HG02943 (cell line): ENCODE measurements around the gene MIA.
"Not testable (repeated sequence)": the region's sequence is repeated elsewhere in the genome, so short reads cannot be mapped to it uniquely, and the experiment has no call there.

Experiments used
- ATAC-seq: cut with Tn5 transposase; IDR thresholded peaks from one replicate; pipeline ENCODE4 v1.9.1; 2021; ENCODE audit warnings: mild to moderate bottlenecking, low read depth, moderate library complexity; ENCODE audit not compliant: unreplicated experiment

MIA gene

GRCh38 chr19:40750058-40750873, 25.1 kb upstream of the MIA start, which contains the start of gene ACTMAP:
ACTMAP (minus strand) TSS chr19:40750477; CDS start chr19:40749803, 674 bp downstream.
- ATAC-seq = peak; percentile 92

- ATAC-seq = peak; percentile 49
Observed at GRCh38 chr19:40750874-40751537, 24.3 kb upstream of the MIA start, which contains the start of gene SNRPA. SNRPA (plus strand) TSS chr19:40751203; CDS start chr19:40751409, 206 bp downstream.

- ATAC-seq = no peak
Observed at GRCh38 chr19:40752257-40752781, 23.0 kb upstream of the MIA start.

- ATAC-seq = no peak
Observed at GRCh38 chr19:40754611-40755247, 20.6 kb upstream of the MIA start.

GRCh38 chr19:40755248-40755624, 20.1 kb upstream of the MIA start:
- ATAC-seq = no peak

- no peak for ATAC-seq
Observed at GRCh38 chr19:40755791-40756190, 19.5 kb upstream of the MIA start.

- no peak for ATAC-seq
Observed at GRCh38 chr19:40756502-40757110, 18.7 kb upstream of the MIA start.

- ATAC-seq = no peak
Observed at GRCh38 chr19:40758491-40758890, 16.8 kb upstream of the MIA start.

GRCh38 chr19:40759352-40759751, 16.0 kb upstream of the MIA start:
- no peak for ATAC-seq

- no peak for ATAC-seq
Observed at GRCh38 chr19:40762754-40763470, 12.4 kb upstream of the MIA start.

GRCh38 chr19:40763526-40763925, 11.8 kb upstream of the MIA start:
- no peak for ATAC-seq

GRCh38 chr19:40763963-40764362, 11.4 kb upstream of the MIA start:
- ATAC-seq = no peak

- not testable (repeated sequence) for ATAC-seq
Observed at GRCh38 chr19:40766385-40766784, 8.9 kb upstream of the MIA start.

- ATAC-seq = no peak
Observed at GRCh38 chr19:40768869-40769268, 6.5 kb upstream of the MIA start.

- not testable (repeated sequence) for ATAC-seq
Observed at GRCh38 chr19:40771101-40771862, 4.0 kb upstream of the MIA start.

- no peak for ATAC-seq
Observed at GRCh38 chr19:40775632-40776022, 306 bp downstream of the MIA start.

- ATAC-seq = no peak
Observed at GRCh38 chr19:40776364-40776763, 1.0 kb downstream of the MIA start.

- ATAC-seq = peak; percentile 64
Observed at GRCh38 chr19:40776932-40777644, 1.8 kb downstream of the MIA start.

- ATAC-seq = no peak
Observed at GRCh38 chr19:40777645-40777936, 2.3 kb downstream of the MIA start.
